Upper lobe of right lung (tissue), 1 donor: ENCODE measurements around the gene OR2W1. TPM values are rescaled to one million over a fixed set of nuclear protein-coding genes. Genes with fewer than 3 reads are reported as not detected.

ENCODE experiments used
- ATAC-seq: fragments of 200-7000 bp; cut with Tn5 transposase; one replicate; pipeline ENCODE4 v1.9.1; 2020; ENCODE audit warnings: mild to moderate bottlenecking, moderate library complexity
- DNase-seq: peaks from one replicate; pipeline ENCODE4 v3.0.0-alpha.2; 2020
- H3K27ac ChIP-seq: fragments of 200-600 bp; one replicate; pipeline ENCODE4 v1.8.0; 2022
- H3K27me3 ChIP-seq: fragments of 200-600 bp; one replicate; pipeline ENCODE4 v1.8.0; 2022; ENCODE audit warnings: mild to moderate bottlenecking
- H3K36me3 ChIP-seq: fragments of 200-600 bp; one replicate; pipeline ENCODE4 v1.8.0; 2022
- H3K4me1 ChIP-seq: fragments of 200-600 bp; one replicate; pipeline ENCODE4 v1.8.0; 2022
- H3K4me3 ChIP-seq: fragments of 200-600 bp; one replicate; pipeline ENCODE4 v1.8.0; 2022; ENCODE audit warnings: mild to moderate bottlenecking
- H3K9me3 ChIP-seq: fragments of 200-600 bp; one replicate; pipeline ENCODE4 v1.8.0; 2022
- intact Hi-C: fragments of 100-400 bp; cut with DNase I; formaldehyde crosslinking; loops from one replicate; pipeline ENCODE4 v1.11.0; 2022
- total RNA-seq: library from RNA; stranded (reverse); fragmentation: NEBNext Ultra II Directional; extraction: Animal tissue kit (Norgen Biotek cat#: 25700); gene quantifications from one replicate; pipeline ENCODE4 v1.2.1, GENCODE V29; 2021
- TF ChIP-seq, protein P1 (sequence below): fragments of 200-600 bp; IDR thresholded peaks from one replicate; pipeline ENCODE4 v1.8.0; 2022; ENCODE audit warnings: antibody characterized with exemption
- donor health status: DM: no; HTN: yes; CAD: no; lungs with severe emphysema.

OR2W1 gene
- total RNA-seq, 1 donor from 2014 or later, result not detected

DNA sequence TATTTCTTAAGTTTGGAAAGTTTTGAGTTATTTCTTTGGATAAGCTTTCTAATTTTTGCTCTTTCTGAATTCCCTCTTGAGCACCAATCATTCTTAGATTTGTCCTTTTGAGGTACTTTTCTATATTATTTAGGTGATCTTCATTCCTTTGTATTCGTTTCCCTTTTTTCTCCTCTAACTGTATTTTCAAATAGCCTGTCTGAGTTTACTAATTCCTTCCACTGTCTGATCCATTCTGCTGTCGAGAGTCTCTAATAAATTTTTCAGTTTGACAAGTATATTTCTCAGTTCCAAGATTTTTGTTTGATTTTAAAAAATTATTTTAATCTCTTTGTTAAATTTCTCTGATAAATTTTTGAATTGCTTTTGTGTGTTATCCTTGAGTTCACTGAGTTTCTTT is 23.5 kb downstream of the OR2W1 start:
- Histone ChIP-seq H3K27me3 (peaks cover 36% of the 10 kb centered on the region), H3K36me3 (no peaks in the 10 kb centered on the region), H3K9me3 (no peaks in the 10 kb centered on the region), H3K27ac (no peak overlapping the region), H3K4me1 (peaks cover 5% of the 10 kb centered on the region), H3K4me3 (no peak overlapping the region)
- no peak for DNase-seq
- intact Hi-C loops, result loop anchor here (5.0 kb wide), 1 partner anchor 184 kb away; no protein-coding TSS in a partner anchor
- TF ChIP-seq, protein P1, sequence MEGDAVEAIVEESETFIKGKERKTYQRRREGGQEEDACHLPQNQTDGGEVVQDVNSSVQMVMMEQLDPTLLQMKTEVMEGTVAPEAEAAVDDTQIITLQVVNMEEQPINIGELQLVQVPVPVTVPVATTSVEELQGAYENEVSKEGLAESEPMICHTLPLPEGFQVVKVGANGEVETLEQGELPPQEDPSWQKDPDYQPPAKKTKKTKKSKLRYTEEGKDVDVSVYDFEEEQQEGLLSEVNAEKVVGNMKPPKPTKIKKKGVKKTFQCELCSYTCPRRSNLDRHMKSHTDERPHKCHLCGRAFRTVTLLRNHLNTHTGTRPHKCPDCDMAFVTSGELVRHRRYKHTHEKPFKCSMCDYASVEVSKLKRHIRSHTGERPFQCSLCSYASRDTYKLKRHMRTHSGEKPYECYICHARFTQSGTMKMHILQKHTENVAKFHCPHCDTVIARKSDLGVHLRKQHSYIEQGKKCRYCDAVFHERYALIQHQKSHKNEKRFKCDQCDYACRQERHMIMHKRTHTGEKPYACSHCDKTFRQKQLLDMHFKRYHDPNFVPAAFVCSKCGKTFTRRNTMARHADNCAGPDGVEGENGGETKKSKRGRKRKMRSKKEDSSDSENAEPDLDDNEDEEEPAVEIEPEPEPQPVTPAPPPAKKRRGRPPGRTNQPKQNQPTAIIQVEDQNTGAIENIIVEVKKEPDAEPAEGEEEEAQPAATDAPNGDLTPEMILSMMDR, result no peak
- no peak for ATAC-seq

DNA sequence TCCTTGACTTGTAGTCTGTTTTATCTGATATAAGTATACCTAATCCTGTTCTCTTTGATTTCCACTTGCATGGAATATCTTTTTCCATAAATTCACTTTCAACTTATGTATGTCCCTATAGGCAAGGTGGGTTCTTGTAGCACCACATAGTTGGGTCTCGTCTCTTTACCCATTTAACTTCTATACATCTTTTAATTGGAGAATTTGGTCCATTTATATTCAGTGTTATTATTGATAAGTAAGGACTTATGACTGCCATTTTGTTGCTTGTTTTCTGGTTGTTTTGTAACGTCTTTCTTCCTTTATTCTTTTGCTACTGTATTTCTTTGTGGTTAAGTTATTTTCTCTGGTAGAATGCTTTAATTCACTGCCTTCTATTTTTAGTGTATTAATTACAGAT is 25.3 kb downstream of the OR2W1 start:
- DNase-seq, result no peak
- Histone ChIP-seq H3K27ac (no peak overlapping the region), H3K4me3 (no peak overlapping the region), H3K9me3 (no peaks in the 10 kb centered on the region), H3K4me1 (peaks cover 8% of the 10 kb centered on the region), H3K36me3 (no peaks in the 10 kb centered on the region), H3K27me3 (peaks cover 41% of the 10 kb centered on the region)
- TF ChIP-seq, protein P1, result no peak
- intact Hi-C loops, result loop anchor here (5.0 to 10.0 kb wide), 2 partner anchors 182 to 335 kb away; no protein-coding TSS in a partner anchor
- ATAC-seq, result no peak

DNA sequence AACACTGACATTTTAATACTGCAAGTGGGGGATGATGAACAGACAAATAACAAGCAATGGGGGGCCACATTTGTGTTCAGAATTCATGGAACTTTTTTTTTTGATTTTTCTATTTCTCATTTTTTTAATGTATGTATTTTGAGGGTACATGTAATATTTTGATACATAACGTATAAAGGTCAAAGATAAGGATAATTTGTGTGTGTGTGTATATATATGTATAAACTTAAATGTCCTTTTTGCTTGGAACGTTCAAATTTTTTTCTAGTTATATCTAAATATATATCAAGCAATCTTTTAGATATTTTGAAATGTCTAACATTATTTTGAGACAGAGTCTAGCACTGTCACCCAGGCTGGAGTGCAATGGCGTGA is 27.6 kb downstream of the OR2W1 start:
- ATAC-seq, result no peak
- Histone ChIP-seq H3K36me3 (no peaks in the 10 kb centered on the region), H3K27me3 (peaks cover 44% of the 10 kb centered on the region), H3K4me3 (no peak overlapping the region), H3K4me1 (peaks cover 8% of the 10 kb centered on the region), H3K9me3 (no peaks in the 10 kb centered on the region), H3K27ac (no peak overlapping the region)
- TF ChIP-seq, protein P1, result no peak
- intact Hi-C loops, result loop anchor here (10.0 kb wide), 1 partner anchor 333 kb away; no protein-coding TSS in a partner anchor
- DNase-seq, result no peak

DNA sequence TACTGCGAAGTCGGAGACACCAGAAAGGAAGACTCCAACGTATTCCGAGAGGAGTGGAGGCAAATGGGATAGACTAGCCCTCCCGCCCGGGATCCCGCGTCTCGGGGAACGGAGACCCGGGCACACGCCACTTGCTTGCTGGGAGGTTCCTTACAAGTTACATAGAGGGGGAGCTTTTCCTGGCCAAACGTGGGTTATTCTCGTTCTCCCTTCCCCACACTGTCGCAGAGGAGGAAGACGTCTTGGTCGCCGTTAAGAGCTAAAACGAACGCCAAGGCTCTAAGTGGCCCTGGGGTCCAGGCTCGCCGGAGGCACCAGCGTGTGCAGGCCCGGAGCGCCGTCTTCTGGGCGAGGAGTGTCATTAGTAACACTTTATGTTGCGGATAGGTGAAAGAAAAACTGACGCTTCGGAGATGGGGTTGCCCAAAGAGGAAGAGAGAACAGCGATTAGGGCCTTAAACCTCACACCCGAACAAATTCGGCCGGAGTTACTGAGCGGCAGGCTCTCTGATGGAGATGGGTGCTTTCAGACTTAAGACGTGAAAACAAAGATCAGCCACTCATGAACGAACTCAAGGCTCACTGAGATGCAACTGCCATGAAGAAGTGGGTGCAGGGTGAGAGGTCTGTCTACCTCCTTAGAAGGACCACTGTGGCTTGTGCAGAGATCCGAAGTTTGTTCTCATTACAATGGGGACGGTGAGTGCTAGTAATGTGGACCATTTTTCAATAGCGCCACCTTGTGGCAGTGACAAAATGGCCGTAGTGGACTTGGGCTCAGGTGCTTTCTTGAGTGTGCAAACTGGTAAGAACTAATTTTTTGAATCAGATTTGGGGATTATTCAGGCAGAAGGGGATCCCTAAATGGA is 28.2 kb downstream of the OR2W1 start:
- TF ChIP-seq, protein P1, result peak; percentile 76
- peak; percentile 93 for ATAC-seq
- Histone ChIP-seq H3K9me3 (no peaks in the 10 kb centered on the region), H3K4me1 (peaks cover 8% of the 10 kb centered on the region), H3K27ac (no peak overlapping the region), H3K27me3 (peaks cover 44% of the 10 kb centered on the region), H3K36me3 (no peaks in the 10 kb centered on the region), H3K4me3 (peak overlapping the region; percentile 53)
- intact Hi-C loops, result loop anchor here (10.0 kb wide), 1 partner anchor 332 kb away; no protein-coding TSS in a partner anchor
- peak; percentile 88 for DNase-seq

DNA sequence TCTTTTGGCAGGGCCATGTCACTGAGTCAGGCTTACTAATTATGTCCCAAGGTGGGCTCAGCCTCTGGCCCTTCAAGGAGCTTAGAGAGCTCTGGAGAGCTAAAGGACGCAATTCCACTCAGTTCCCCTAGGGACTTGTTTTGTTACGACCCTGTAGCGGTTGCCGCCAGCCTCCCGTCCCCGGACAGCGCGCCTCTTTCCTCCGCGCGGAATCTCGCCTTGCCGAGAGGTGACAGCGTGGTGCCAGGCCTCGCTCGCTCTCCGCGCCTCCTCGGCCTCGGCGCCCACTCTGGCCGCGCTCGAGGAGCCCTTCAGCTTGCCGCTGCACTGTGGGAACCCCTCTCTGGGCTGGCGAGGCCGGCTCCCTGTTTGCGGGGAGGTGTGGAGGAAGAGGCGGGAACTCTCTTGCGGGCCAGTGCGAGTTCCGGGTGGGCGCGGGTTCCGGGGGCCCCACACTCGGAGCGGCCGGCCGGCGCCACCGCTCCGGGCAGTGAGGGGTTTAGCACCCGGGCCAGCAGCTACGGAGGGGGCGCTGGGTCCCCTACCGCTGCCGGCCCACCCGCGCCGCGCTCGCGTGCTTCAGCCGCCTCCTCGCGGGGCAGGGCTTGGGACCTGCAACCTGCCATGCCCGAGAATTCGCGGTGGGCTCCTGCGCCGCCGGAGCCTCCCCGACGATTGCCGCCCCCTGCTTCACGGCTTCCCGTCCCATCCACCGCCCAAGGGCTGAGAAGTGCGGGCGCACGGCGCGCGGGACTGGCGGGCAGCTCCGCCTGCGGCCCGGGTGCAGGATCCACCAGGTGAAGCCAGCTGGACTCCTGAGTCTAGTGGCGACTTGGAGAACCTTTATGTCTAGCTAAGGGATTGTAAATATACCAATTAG is 30.0 kb downstream of the OR2W1 start:
- Histone ChIP-seq H3K4me1 (peaks cover 14% of the 10 kb centered on the region), H3K27me3 (peaks cover 45% of the 10 kb centered on the region), H3K27ac (no peak overlapping the region), H3K4me3 (no peak overlapping the region), H3K36me3 (no peaks in the 10 kb centered on the region), H3K9me3 (no peaks in the 10 kb centered on the region)
- ATAC-seq (no peak), DNase-seq (no peak)
- TF ChIP-seq, protein P1, result no peak
- intact Hi-C loops, result loop anchor here (10.0 kb wide), 1 partner anchor 330 kb away; no protein-coding TSS in a partner anchor
